SK-N-SH (cell line): ENCODE data around the gene HSD11B2. TPM values are rescaled to one million over a fixed set of nuclear protein-coding genes. Genes with fewer than 3 reads are reported as not detected.

Experiments used
- CTCF ChIA-PET: fragments of 300-600, 350-600 bp; formaldehyde crosslinking; extraction: SDS; loops from one replicate; lab custom pipeline; 2021; lab: Yijun Ruan, JAX
- POLR2A ChIA-PET: fragments of 350-600 bp; sonication (Branson Sonifier 250); formaldehyde crosslinking; extraction: SDS; loops from one replicate; lab custom pipeline; 2020; ENCODE audit warnings: antibody characterized with exemption, inconsistent platforms; lab: Yijun Ruan, JAX
- DNase-seq: peaks from one replicate; pipeline ENCODE4 v3.0.0; 2012
- H2AFZ ChIP-seq: fragments of 200-600 bp; sonication (generic); 2 replicates; pipeline ENCODE4 v1.8.1; 2016; ENCODE audit warnings: antibody characterized with exemption, mild to moderate bottlenecking, low read depth
- H3F3A ChIP-seq: fragments of 200-600 bp; sonication (generic); replicated peaks from 2 replicates; pipeline ENCODE3; 2016; ENCODE audit warnings: antibody characterized with exemption, mild to moderate bottlenecking; ENCODE audit not compliant: insufficient read depth
- H3K27ac ChIP-seq, 2 experiments: fragments of 200-500 bp in 1 of 2; fragments of 200-600 bp in 1 of 2; sonication (Bioruptor generic) in 1 of 2; sonication (generic), shearing (Covaris generic) in 1 of 2; 2 replicates each; pipeline versions ENCODE4 v1.5.1 to v1.6.1; 2014 to 2016; ENCODE audit warnings: low read depth in 2 of 2, inconsistent platforms in 1 of 2, low read length in 1 of 2, mild to moderate bottlenecking in 1 of 2, mixed read lengths in 1 of 2
- H3K27me3 ChIP-seq: fragments of 200-600 bp; sonication (generic), shearing (Covaris generic); 2 replicates; pipeline ENCODE4 v1.6.1; 2016; ENCODE audit warnings: mixed run types; ENCODE audit not compliant: insufficient read depth
- H3K36me3 ChIP-seq, 2 experiments: fragments of 200-500 bp in 1 of 2; fragments of 200-600 bp in 1 of 2; sonication (Bioruptor generic) in 1 of 2; sonication (generic) in 1 of 2; replicated peaks in 1 of 2; 2 replicates each; pipeline versions ENCODE3 to v1.5.1; 2014 to 2016; ENCODE audit warnings: low read length in 1 of 2, mild to moderate bottlenecking in 1 of 2; ENCODE audit not compliant: insufficient read depth in 2 of 2, control insufficient read depth in 1 of 2
- H3K4me1 ChIP-seq, 2 experiments: fragments of 200-500 bp in 1 of 2; fragments of 200-600 bp in 1 of 2; sonication (Bioruptor generic) in 1 of 2; sonication (generic), shearing (Covaris generic) in 1 of 2; 2 replicates each; pipeline versions ENCODE4 v1.5.1 to v1.6.1; 2014 to 2016; ENCODE audit warnings: low read depth in 1 of 2, low read length in 1 of 2, mixed run types in 1 of 2; ENCODE audit not compliant: insufficient read depth in 2 of 2, control insufficient read depth in 1 of 2
- H3K4me2 ChIP-seq: fragments of 200-600 bp; sonication (generic), shearing (Covaris generic); 2 replicates; pipeline ENCODE4 v1.6.1; 2017; ENCODE audit warnings: mixed run types
- H3K4me3 ChIP-seq, 2 experiments: fragments of 200-500 bp in 1 of 2; fragments of 200-600 bp in 1 of 2; sonication (Bioruptor generic) in 1 of 2; sonication (generic), shearing (Covaris generic) in 1 of 2; 2 replicates each; pipeline versions ENCODE4 v1.5.1 to v1.8.1; 2014 to 2016; ENCODE audit warnings: low read depth in 2 of 2, inconsistent platforms in 1 of 2, low read length in 1 of 2, mild to moderate bottlenecking in 1 of 2, mixed read lengths in 1 of 2, moderate library complexity in 1 of 2
- H3K79me2 ChIP-seq: fragments of 200-600 bp; sonication (generic); 2 replicates; pipeline ENCODE4 v1.8.1; 2017; ENCODE audit warnings: mild to moderate bottlenecking; ENCODE audit not compliant: insufficient read depth
- H3K9ac ChIP-seq: fragments of 200-600 bp; sonication (generic); 2 replicates; pipeline ENCODE4 v1.6.1; 2017; ENCODE audit warnings: mixed run types
- H3K9me2 ChIP-seq: fragments of 200-600 bp; sonication (generic); 2 replicates; pipeline ENCODE4 v1.6.1; 2017; ENCODE audit warnings: mixed run types
- H3K9me3 ChIP-seq: fragments of 200-600 bp; sonication (generic); 2 replicates; pipeline ENCODE4 v1.6.1; 2017; ENCODE audit warnings: mixed run types, mild to moderate bottlenecking, moderate library complexity
- H4K20me1 ChIP-seq: fragments of 200-600 bp; sonication (generic); 2 replicates; pipeline ENCODE4 v1.6.1; 2017; ENCODE audit warnings: mild to moderate bottlenecking, mixed run types; ENCODE audit not compliant: insufficient read depth
- CTCF ChIP-seq: fragments of 200-600 bp; sonication (generic); IDR thresholded peaks from 2 replicates; pipeline ENCODE4 v1.6.1; 2017; ENCODE audit warnings: antibody characterized with exemption, mild to moderate bottlenecking, moderate library complexity
- ELF1 ChIP-seq: IDR thresholded peaks from 2 replicates; pipeline ENCODE4 v1.4.0; 2012
- EP300 ChIP-seq, 2 experiments: IDR thresholded peaks; 2 replicates each; pipeline versions ENCODE4 v1.4.0 to v1.6.1; 2012; ENCODE audit warnings: borderline replicate concordance in 1 of 2, low read depth in 1 of 2, low read length in 1 of 2
- EZH2phosphoT487 ChIP-seq: fragments of 200-600 bp; sonication (generic); IDR thresholded peaks from 2 replicates; pipeline ENCODE4 v1.6.1; 2017; ENCODE audit warnings: low read depth, mixed run types, mild to moderate bottlenecking, antibody characterized with exemption, moderate library complexity, borderline replicate concordance
- MXI1 ChIP-seq: IDR thresholded peaks from 2 replicates; pipeline ENCODE4 v1.6.1; 2012; ENCODE audit warnings: mild to moderate bottlenecking, low read depth, low read length, improper control_type of control experiment
- NFIC ChIP-seq: IDR thresholded peaks from 2 replicates; pipeline ENCODE4 v1.4.0; 2012; ENCODE audit warnings: borderline replicate concordance
- NRF1 ChIP-seq: IDR thresholded peaks from 2 replicates; pipeline ENCODE4 v1.6.1; 2012; ENCODE audit warnings: low read depth, mild to moderate bottlenecking, low read length
- RAD21 ChIP-seq: IDR thresholded peaks from 2 replicates; pipeline ENCODE4 v1.6.1; 2012; ENCODE audit warnings: mild to moderate bottlenecking, low read length
- RCOR1 ChIP-seq: fragments of 150-350 bp; IDR thresholded peaks from 2 replicates; pipeline ENCODE4 v1.6.1; 2017; ENCODE audit warnings: antibody characterized with exemption, low read length
- TAF1 ChIP-seq: IDR thresholded peaks from 2 replicates; pipeline ENCODE4 v1.6.1; 2012; ENCODE audit warnings: low read depth, mild to moderate bottlenecking, low read length, moderate library complexity, borderline replicate concordance
- TEAD4 ChIP-seq: IDR thresholded peaks from 2 replicates; pipeline ENCODE4 v1.4.0; 2012; ENCODE audit warnings: mild to moderate bottlenecking, borderline replicate concordance; ENCODE audit not compliant: insufficient read depth
- ZBTB33 ChIP-seq: IDR thresholded peaks from 2 replicates; pipeline ENCODE4 v1.4.0; 2012; ENCODE audit warnings: low read depth, borderline replicate concordance
- WGBS: methylation state at CpG from one replicate; pipeline ENCODE4 v1.1.6; 2017; ENCODE audit warnings: low lambda C conversion rate; 5-methylcytosine and 5-hydroxymethylcytosine counted together
- polyA plus RNA-seq, 3 experiments: library from polyadenylated mRNA; depleted of rRNA; stranded (reverse); fragments of >200 nt; gene quantifications; 2 replicates each; pipeline ENCODE4 v1.2.3, GENCODE V29; 2012

Gene HSD11B2
- polyA plus RNA-seq, 1 of the 3 experiments (the other 2 are of a cell fraction): 0.23 TPM

- TF ChIP-seq ZBTB33 (no peak), TEAD4 (no peak), EZH2phosphoT487 (no peak), NFIC (no peak), NRF1 (no peak), MXI1 (no peak; the same call in 1 of the 2 replicates), RAD21 (no peak), CTCF (no peak), ELF1 (no peak), TAF1 (no peak), RCOR1 (no peak), EP300 (IDR thresholded peaks at IDR 0.05; ENCODE audit: borderline replicate concordance in 1 of 2, low read depth in 1 of 2, low read length in 1 of 2) (no peak)
- Histone ChIP-seq H3K9me2 (no peaks in the 10 kb centered on the region), H3K9me3 (no peaks in the 10 kb centered on the region), H4K20me1 (no peaks in the 10 kb centered on the region), H3K27me3 (no peaks in the 10 kb centered on the region), H3K4me2 (no peak overlapping the region), H3K27ac (peak overlapping the region in 1 of 2 experiments; percentile 31; a peak in 1 of 4 replicates), H3K9ac (no peak overlapping the region), H3K4me1 (peaks cover 10 to 55% of the 10 kb centered on the region in 2 experiments; a peak in 2 of 4 replicates), H3K4me3 (peak overlapping the region in 1 of 2 experiments; percentile 55; a peak in 1 of 4 replicates), H2AFZ (no peak overlapping the region), H3F3A (peaks cover 5% of the 10 kb centered on the region), H3K79me2 (no peaks in the 10 kb centered on the region), H3K36me3 (no peaks in the 10 kb centered on the region)
- 83% methylated on average over 9 of the region's 15 CpGs for WGBS
- POLR2A ChIA-PET: interaction anchor here (0.6 kb wide), 1 partner anchor 299 kb away, joined by 5 read pairs; no protein-coding TSS in a partner anchor
- peak; percentile 50 for DNase-seq
- CTCF ChIA-PET: interaction anchor here (0.6 to 2.4 kb wide), 10 partner anchors 18 to 131 kb away, joined by 3 to 12 read pairs (median 3); partner anchors contain the start of gene ATP6V0D1
Measured at GRCh38 chr16:67391424-67392300, 39.3 kb upstream of the HSD11B2 start.
